Skin epidermis (tissue), 12 donors: ENCODE measurements around the gene DDOST.

Experiments used
- H3K27ac ChIP-seq, 21 experiments: fragments of 200-600 bp; sonication (generic) in 11 of 21; one replicate each; pipeline ENCODE4 v1.5.0; 2020; ENCODE audit warnings: mild to moderate bottlenecking in 3 of 21, inconsistent platforms in 2 of 21, moderate library complexity in 2 of 21
- H3K4me3 ChIP-seq, 7 experiments: fragments of 200-600 bp; sonication (generic) in 2 of 7; one replicate each; pipeline ENCODE4 v1.5.0; 2020; ENCODE audit warnings: inconsistent platforms in 2 of 7, mild to moderate bottlenecking in 2 of 7, moderate library complexity in 1 of 7

The DDOST gene

DNA sequence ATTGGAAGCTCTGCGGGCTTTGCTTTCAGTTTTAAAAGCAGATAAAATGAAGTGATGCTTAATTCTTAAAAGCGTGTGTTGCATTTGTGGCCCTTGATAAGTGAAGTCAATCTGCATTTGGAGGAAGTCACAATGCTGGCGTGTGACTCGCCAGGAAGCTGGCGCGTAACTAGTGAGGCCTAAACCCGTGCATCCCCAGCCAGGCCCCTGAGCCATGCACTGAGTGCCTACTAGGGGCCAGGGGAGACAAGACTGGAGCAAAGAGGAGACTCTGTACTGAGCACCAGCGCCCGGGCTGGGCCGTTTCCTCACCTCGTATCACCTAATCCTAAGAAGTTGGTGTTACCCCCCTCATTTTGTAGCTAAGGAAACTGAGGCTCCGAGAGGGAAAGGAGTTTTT, 4.6 kb upstream of the DDOST start:
- Histone ChIP-seq H3K4me3 (no peak overlapping the region), H3K27ac (peak overlapping the region in 1 of 21 experiments; percentile 25)

DNA sequence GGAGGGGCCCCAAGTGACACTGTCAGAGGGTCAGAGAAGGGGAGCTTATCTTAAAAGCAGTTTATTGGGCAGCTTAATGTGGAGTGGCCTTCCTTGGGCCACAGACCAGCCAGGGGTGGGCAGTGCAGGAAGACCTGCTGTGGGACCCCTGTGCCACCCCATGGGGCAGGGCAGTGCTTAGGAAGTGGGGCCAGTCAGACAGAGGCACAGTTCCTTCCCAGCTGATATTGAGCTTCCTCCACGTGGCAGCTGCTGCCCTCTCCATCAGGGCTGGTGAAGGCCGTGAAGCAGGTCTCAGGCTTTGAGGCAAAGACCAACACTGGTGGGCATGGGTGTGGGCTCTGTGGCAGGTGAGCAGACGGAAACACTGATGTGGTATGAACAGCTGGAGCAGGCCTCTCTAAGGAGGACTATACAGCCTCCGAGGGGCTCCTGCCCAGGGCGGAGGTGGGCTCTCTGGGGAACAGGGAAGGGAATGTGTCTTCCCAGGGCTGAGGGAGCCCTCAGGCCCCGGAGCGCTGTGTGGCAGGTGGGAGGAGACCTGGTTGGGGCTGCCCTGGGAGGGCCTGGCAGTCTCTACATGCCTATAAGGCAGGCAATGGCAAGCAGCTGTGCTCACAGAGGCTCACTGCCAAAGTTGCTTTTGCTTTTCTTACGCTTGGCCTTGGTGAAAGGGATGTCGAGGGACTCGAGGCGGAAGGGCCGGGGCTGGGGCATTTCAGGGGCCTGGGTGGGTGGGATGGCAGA, 3.0 kb upstream of the DDOST start:
- H3K27ac ChIP-seq: no peak overlapping the region
- no peak overlapping the region for H3K4me3 ChIP-seq

DNA sequence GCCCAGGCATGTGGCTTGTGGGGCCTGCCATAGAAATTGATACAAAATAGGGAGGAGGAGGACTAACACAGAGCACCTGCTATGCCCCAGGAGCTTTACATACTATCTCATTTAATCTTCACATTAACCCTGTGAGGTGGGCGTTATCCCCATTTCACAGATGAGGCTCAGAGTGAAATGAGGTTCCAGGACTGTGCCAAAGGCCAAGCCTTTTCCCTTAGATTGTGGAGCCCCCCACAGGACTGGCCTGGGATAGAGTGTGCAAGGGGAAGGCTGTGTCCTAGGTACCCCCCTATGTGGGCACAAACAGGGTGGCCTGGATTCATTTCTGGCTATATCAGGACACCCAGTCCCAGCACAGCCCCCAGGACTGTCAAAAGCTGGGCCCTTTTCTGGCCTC, 2.2 kb upstream of the DDOST start:
- Histone ChIP-seq H3K27ac (no peak overlapping the region), H3K4me3 (no peak overlapping the region)

DNA sequence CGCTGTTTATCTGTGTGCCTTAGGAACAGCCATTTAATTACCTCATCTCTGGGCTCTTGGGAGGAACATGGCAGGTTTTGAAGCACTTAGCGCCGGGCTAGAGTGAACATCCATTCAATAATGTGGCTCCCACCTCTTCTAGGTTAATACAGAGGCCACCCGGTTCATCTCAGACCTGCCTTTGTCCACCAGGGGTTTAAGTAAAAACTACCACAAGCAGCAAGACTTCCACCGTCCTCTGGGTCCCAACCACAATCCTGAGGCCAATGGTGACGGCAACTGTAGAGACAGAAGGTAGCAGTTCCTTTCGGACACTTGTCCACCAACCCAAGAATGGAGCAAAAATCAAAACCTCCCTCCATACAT, 924 bp upstream of the DDOST start:
- Histone ChIP-seq H3K27ac (peak overlapping the region in 20 of 21 experiments; percentile 62 to 91 (median 82)), H3K4me3 (peak overlapping the region; percentile 58 to 99 (median 91))

DNA sequence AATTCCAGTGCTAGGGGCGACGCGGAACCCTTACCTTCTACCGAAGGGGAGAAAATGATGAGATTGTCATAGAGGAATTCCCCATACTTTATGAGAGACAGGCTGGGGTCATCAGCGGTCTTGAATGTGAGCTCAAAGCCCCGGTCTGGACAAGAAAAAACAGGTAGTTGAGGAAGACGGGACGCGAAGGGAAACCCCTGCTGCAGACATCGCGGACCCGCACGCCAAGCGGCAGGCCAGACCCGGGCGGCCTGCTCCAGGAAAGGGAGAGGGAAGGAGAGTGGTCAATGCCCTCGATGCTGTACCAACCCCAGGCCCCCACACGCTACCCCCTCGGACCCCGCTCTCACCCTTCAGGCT, 342 bp downstream of the DDOST start:
- Histone ChIP-seq H3K4me3 (peak overlapping the region; percentile 58 to 99 (median 91)), H3K27ac (peak overlapping the region; percentile 10 to 91 (median 80))

DNA sequence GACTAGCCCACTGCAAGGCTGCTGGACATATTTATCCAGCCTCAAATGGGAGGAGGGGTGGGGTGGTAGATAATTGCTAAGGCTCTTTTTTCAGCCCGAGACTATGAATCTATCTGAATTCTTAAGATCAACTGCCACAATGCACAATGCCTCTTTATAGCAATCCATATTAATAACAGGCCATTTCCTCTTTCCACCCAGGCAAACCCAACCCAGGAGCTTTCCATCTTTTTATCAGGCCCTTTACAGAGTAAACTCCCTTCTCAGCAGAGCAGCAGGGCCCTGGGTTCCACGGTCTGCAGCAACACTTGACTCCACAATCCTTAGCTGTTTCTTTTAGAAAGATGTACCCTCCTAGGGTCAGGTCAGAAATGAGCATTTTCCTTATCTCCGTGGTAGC, 806 bp downstream of the DDOST start:
- Histone ChIP-seq H3K27ac (peak overlapping the region in 16 of 21 experiments; percentile 63 to 91 (median 82)), H3K4me3 (peak overlapping the region; percentile 58 to 99 (median 91))

DNA sequence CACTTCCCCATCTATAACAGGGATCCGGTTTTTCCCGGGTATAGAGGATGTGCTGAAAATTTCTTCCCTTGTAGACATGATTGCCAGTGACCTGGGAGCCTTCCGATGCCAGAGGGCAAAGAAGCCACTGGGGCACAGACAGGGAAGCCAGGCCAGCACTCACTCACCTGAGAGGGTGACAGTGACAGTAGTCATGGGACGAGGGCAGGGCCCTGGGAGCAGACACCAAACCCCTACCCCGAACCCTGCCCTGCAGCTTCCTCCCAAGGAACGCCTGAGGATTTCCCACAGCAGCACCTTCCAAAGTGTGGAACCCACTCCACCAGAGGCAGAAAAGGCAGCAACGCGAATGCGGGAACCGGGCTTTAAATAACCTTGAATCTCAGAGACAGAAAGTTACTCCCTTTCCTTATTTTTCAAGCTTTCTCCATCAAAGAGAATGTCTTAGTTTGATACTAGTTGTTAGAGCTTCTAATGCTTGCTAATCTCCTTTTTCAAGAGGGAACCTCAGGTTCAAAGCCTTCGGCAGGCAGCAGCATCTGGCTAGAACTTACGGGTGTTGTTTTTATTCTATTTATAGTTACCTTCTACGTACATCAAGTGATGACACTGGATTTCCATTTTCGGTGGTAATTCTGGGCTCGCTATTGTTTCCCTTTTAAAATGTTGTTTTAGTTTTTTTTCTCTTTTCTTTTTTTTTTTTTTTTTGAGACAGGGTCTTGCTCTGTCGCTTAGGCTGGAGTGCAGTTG, 2.8 kb downstream of the DDOST start:
- no peak overlapping the region for H3K27ac ChIP-seq
- no peak overlapping the region for H3K4me3 ChIP-seq

DNA sequence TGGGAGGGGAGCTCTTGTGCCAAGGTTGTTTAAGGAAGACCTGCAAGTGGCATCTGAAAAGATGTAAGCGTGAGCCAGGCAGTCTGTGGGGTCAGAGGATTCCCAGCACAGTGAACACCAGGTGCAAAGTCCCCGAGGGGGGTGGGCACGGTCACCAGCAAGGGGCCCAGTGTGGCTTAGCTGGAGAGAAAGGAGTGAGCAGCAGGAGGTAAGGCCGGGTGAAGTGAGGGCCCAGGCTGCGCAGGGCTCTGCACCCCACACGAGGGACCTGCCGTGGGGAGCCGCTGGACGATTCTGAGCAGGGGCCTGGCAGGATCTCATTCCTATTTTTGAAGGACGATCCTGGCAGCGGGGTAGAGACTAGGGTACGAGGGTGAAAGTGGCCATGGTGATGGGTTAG, 4.1 kb downstream of the DDOST start:
- no peak overlapping the region for H3K4me3 ChIP-seq
- no peak overlapping the region for H3K27ac ChIP-seq

DNA sequence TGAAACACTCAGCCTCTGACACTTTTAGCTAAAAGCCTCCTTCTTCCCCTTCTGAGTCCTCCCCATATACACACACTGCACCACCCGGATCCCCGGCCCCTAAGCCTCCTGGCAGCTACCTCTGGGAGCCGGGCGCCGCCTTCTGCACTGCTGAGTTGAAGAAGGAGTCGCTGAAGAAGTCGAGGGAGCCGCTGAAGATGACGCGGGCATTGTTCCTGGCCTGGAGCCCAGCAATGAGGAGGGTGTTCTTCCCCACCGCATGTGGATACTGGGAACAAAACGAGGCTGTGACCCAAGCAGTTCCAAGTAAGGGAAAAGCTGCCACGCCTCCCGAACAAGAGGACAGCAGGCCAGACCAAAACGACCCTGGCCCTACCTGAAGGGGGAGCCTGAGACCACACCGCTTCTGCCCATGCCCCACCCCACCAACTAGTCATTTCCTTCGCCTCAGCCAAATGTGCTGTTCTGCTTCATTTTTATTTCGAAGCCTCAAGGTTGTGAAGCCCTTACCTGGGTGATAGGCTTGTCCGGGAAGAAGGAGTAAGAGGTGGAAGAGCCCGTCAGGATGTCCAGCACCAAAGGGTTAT, 7.0 kb downstream of the DDOST start:
- no peak overlapping the region for H3K27ac ChIP-seq

DNA sequence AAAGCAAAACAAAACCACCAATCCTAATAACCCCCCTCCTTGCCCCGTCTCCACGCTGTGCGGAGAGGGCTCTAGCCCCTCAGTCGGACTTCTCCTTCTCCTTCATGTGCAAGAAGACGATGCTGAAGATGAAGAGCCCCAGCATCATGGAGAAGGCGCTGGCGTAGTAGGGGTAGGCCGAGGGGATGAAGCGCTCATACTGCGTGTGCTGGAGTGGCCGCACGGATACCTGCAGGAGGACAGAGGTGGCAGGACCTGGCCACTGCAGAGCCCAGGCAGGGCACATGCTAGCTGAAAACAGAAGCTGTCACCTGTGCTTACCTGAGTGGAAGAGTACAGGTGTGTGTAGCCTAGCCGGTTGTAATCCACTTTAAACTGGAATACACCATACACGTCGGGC, 8.9 kb downstream of the DDOST start:
- Histone ChIP-seq H3K27ac (no peak overlapping the region), H3K4me3 (no peak overlapping the region)

More for the DNA sequence above, 7.0 kb downstream of the DDOST start:
- H3K4me3 ChIP-seq: no peak overlapping the region

DNA sequence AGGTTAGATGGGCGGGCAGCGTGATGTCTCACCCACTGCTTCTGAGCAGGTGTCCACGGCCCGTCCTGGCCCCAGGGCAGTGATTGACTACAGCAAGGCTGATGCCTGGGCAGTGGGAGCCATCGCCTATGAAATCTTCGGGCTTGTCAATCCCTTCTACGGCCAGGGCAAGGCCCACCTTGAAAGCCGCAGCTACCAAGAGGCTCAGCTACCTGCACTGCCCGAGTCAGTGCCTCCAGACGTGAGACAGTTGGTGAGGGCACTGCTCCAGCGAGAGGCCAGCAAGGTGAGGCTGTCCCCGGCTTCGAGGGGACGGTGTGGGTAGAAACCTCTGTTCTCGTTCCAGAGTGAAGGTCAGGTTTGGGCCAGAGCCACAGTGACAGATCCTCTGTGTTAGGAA, 12.2 kb downstream of the DDOST start:
- no peak overlapping the region for H3K4me3 ChIP-seq
- no peak overlapping the region for H3K27ac ChIP-seq

DNA sequence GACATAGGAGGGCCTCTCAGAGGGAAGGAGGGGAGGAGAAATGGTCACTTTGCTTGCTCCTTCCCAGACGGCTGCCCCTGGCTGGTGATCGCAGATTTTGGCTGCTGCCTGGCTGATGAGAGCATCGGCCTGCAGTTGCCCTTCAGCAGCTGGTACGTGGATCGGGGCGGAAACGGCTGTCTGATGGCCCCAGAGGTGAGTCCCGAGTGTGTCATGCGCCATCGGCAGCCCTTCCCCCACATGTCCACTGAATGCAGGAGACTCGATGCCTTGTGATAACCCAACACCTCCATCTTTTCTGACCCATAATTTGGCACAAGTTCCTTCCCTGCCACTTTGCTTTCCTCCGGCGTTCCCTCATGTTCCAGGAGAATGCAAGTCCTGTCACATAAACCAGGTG, 12.7 kb downstream of the DDOST start:
- H3K4me3 ChIP-seq: no peak overlapping the region
- H3K27ac ChIP-seq: no peak overlapping the region

DNA sequence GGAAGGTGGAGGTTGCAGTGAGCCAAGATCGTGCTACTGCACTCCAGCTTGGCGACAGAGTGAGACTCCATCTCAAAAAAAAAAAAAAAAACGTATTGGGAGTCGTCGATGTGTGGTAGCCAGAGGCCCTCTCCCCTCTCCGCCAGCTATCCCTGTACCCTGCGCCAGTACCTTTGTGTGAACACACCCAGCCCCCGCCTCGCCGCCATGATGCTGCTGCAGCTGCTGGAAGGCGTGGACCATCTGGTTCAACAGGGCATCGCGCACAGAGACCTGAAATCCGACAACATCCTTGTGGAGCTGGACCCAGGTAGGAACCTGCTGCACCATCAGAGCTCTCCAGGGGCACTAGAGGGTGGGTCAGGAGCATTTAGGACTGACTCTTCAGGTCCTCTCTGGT, 15.8 kb downstream of the DDOST start:
- no peak overlapping the region for H3K4me3 ChIP-seq
- no peak overlapping the region for H3K27ac ChIP-seq

DNA sequence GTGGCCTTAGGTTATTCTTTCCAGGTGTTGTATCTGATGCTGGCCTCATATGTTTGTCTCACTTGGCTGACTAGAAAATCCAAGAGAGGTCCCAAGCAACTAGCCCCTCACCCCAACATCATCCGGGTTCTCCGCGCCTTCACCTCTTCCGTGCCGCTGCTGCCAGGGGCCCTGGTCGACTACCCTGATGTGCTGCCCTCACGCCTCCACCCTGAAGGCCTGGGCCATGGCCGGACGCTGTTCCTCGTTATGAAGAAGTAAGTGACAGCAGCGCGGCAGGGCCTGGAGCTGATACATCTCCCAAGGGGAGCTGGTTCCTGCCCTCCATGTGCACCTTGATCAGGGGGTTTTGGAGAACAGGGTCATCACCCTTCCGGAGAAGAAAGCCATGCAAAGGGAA, 16.8 kb downstream of the DDOST start:
- no peak overlapping the region for H3K4me3 ChIP-seq
- no peak overlapping the region for H3K27ac ChIP-seq

DNA sequence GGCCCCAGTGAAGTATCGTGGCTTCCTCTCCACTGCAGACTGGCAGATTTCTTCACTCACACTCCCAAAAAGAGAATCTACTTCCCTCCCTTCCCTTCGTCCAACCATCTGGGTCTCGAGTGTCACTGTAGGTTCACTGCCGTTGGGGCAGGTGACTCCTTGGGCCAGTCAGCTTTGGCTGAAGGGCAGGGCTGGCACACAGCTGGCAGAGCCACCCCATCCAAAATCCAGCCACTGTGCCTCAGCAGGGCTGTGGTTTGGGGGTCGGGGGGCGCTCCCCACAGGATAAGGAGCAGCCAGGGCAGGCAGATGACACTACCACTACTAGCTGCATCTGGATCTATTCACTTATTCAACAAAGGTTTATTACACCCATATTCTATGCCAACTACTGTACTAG, 18.1 kb downstream of the DDOST start:
- no peak overlapping the region for H3K27ac ChIP-seq
- H3K4me3 ChIP-seq: no peak overlapping the region

DNA sequence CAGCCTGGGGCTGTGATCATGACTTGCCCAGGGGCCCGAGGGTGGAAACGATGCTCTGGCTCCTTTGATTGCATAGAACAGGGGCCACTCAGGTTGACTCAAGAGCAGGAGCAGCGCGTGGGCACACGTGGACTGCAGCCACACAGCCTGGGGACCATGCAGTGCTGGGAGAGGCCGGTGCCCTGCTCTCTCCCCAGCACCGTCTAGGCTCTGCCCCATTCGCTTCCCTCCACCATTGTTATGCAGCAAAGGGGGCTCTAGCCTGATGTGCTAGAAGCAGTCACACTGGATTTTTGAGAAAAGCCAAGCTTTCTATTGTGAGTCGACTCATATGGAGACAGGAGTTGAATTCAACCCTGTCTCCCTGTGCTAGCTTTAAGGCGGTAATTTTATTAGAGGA, 19.2 kb downstream of the DDOST start:
- Histone ChIP-seq H3K4me3 (no peak overlapping the region), H3K27ac (no peak overlapping the region)

DNA sequence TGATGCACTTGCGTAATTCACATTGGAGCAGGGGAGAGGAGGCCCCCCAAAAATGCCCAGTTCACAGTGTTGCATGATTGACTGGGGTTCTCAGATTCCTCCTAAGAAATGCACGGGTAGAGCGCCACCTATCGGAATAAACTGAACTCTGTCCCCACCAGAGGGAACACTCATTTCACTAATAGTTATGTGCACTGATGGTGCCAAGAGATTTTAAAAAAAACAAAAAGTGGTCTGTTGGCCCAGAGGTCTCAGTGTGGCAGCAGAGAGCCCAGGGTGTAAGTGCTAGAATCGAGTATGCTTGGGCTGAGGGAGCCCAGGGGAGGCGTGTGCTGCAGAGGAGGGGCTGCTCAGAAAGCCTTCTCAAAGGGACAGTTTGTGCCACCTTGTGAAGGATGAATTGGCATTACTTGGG, 21.0 kb downstream of the DDOST start:
- no peak overlapping the region for H3K4me3 ChIP-seq
- H3K27ac ChIP-seq: no peak overlapping the region

DNA sequence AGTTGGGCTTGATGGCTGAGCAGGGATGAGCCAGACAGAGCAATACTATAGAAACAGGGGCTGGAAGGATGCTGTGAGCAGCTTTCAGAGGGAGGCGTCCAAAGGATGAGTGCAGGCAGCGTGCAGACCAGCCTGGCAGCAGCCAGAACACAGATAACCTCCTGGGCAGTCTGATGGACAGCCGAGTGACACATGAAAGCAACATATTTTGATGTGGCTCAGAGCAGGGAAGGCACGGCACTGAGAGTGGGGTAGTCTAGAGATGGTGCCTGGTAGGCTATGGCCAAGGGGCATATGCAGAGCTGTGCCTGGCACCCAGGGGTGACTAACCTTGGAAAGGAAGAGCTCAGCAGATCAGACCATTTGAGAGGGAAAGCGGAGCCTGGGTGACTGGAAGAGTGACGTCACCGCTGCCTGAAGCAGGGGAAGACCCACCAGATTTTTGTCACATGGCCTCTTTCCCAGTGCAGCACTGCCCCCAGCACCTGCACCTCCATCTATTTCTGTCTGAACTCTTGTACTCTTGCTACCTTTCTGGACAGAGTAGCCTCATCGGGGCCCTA, 24.3 kb downstream of the DDOST start:
- Histone ChIP-seq H3K4me3 (no peak overlapping the region), H3K27ac (no peak overlapping the region)

DNA sequence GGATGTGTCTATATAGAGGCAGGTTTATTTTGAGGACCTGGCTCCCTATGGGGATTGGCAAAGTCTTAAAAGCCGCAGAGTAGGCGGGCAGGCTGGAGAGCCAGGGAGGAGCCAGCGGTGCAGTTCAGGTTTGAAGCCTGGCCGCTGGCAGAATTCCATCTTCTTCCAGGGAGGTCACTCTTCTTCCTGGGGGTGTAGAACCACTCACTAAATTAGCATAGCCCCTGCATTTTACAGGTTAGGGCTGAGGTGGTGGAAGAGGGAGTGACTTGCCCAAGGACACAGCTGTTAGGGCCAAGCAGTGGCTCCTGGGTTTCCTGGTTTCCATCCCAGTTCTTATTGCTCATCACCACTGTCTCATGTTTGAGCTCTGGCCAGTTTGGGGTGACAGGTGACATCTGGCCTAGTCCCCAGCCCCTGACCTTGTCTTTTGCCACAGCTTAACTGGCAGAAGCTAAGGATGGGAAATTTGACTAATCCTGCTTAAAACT, 26.5 kb downstream of the DDOST start:
- peak overlapping the region in 11 of 21 experiments; percentile 87 to 97 (median 94) for H3K27ac ChIP-seq
- H3K4me3 ChIP-seq: peak overlapping the region; percentile 88 to 100 (median 96)

DNA sequence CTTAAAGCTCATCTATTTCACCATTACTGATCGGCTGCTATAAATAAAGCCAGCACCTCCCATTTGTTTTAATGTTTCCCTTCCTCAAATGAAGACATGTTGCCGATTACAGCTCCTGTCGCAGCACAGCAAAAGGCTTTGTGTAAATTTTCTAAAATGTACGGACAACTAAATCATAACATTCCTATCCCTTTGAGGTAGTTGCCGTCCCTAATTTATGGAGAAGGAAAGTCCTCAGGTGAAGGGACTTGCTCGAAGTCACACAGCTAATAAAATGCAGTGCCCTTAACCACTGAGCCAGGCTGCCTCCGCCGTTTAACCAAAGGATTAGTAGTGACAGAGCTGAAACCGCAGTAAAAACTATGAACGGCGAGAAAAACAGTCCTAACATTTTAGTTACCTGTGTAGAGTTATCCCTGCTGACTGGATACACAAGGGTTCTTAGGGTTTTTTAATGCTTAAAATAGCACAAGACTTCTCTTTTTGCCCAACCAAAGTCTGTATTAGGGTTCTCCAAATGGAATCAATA, 27.0 kb downstream of the DDOST start:
- Histone ChIP-seq H3K4me3 (peak overlapping the region; percentile 88 to 100 (median 96)), H3K27ac (peak overlapping the region in 20 of 21 experiments; percentile 79 to 97 (median 94))
